Smooth muscle cell (in vitro differentiated cells): Measurements from ENCODE around the gene FXYD4. TPM values are rescaled to one million over a fixed set of nuclear protein-coding genes. Genes with fewer than 3 reads are reported as not detected.
"Not testable (repeated sequence)": the region's sequence is repeated elsewhere in the genome, so short reads cannot be mapped to it uniquely, and the experiment has no call there.

Experiments used
- DNase-seq: peaks from one replicate; lab custom pipeline; 2025; ENCODE audit not compliant: unreplicated experiment; lab: John Stamatoyannopoulos, UW
- H2AFZ ChIP-seq: fragments of 200-600 bp; sonication (generic); 2 replicates; pipeline ENCODE4 v1.6.0; 2016; ENCODE audit warnings: antibody characterized with exemption, low read depth, mild to moderate bottlenecking
- H3F3A ChIP-seq: fragments of 200-600 bp; sonication (generic); 2 replicates; pipeline ENCODE4 v1.6.0; 2017; ENCODE audit warnings: antibody characterized with exemption, low read depth
- H3K27ac ChIP-seq: fragments of 200-600 bp; sonication (generic); 2 replicates; pipeline ENCODE4 v1.5.1; 2016; ENCODE audit warnings: low read depth, mild to moderate bottlenecking
- H3K27me3 ChIP-seq: fragments of 200-600 bp; sonication (generic); 2 replicates; pipeline ENCODE4 v1.6.1; 2016; ENCODE audit warnings: low read depth, mild to moderate bottlenecking
- H3K36me3 ChIP-seq: fragments of 200-600 bp; sonication (generic); 2 replicates; pipeline ENCODE4 v1.5.1; 2016; ENCODE audit warnings: low read depth
- H3K4me1 ChIP-seq: fragments of 200-600 bp; sonication (generic); 2 replicates; pipeline ENCODE4 v1.5.1; 2016; ENCODE audit warnings: low read depth
- H3K4me2 ChIP-seq: fragments of 200-600 bp; sonication (generic); 2 replicates; pipeline ENCODE4 v1.6.0; 2016; ENCODE audit warnings: mild to moderate bottlenecking
- H3K4me3 ChIP-seq: fragments of 200-600 bp; sonication (generic); 2 replicates; pipeline ENCODE4 v1.5.1; 2016; ENCODE audit warnings: mild to moderate bottlenecking
- H3K79me2 ChIP-seq: fragments of 200-600 bp; sonication (generic); 2 replicates; pipeline ENCODE4 v1.6.0; 2016; ENCODE audit warnings: low read depth, mild to moderate bottlenecking
- H3K9ac ChIP-seq: fragments of 200-600 bp; sonication (generic); 2 replicates; pipeline ENCODE4 v1.6.0; 2016; ENCODE audit warnings: low read depth
- H3K9me3 ChIP-seq: fragments of 200-600 bp; sonication (generic); replicated peaks from 2 replicates; pipeline ENCODE4 v1.5.1; 2016; ENCODE audit warnings: low read depth
- H4K20me1 ChIP-seq: fragments of 200-600 bp; sonication (generic); 2 replicates; pipeline ENCODE4 v1.6.0; 2016; ENCODE audit warnings: low read depth
- CTCF ChIP-seq: fragments of 200-600 bp; sonication (generic); IDR thresholded peaks from 2 replicates; pipeline ENCODE4 v1.5.1; 2017; ENCODE audit warnings: borderline replicate concordance, mild to moderate bottlenecking, antibody characterized with exemption; ENCODE audit not compliant: insufficient read depth, poor library complexity, severe bottlenecking
- WGBS: methylation state at CpG from one replicate; pipeline ENCODE4 v1.1.7; 2016; ENCODE audit warnings: low lambda C conversion rate; 5-methylcytosine and 5-hydroxymethylcytosine counted together
- polyA plus RNA-seq: library from polyadenylated mRNA; unstranded; fragments of >200 nt; fragmentation: Nextera tagmentation; extraction: Ambion mirVana; gene quantifications from 2 replicates; pipeline ENCODE4 v1.2.1, GENCODE V29; 2016
- total RNA-seq: library from RNA; depleted of rRNA; stranded (reverse); fragments of >200 nt; gene quantifications from 2 replicates; pipeline ENCODE4 v1.2.3, GENCODE V29; 2014

The FXYD4 gene
- total and polyA plus RNA-seq, 2 experiments from 2014 or later: not detected

GRCh38 chr10:43390759-43391158, 19.3 kb downstream of the FXYD4 start:
- DNase-seq: no peak
- Histone ChIP-seq H3K36me3 (peaks cover 10% of the 10 kb centered on the region), H3K4me2 (no peak overlapping the region), H4K20me1 (peaks cover 99% of the 10 kb centered on the region), H3K27ac (peak overlapping the region; percentile 16), H2AFZ (no peak overlapping the region), H3K4me3 (no peak overlapping the region), H3K4me1 (peaks cover 7% of the 10 kb centered on the region), H3K9me3 (no peaks in the 10 kb centered on the region), H3F3A (peaks cover 27% of the 10 kb centered on the region), H3K27me3 (no peaks in the 10 kb centered on the region), H3K79me2 (peaks cover 65% of the 10 kb centered on the region), H3K9ac (no peak overlapping the region)
- peak; percentile 40 for TF ChIP-seq CTCF
- 82% methylated on average over 7 of the region's 7 CpGs for WGBS

GRCh38 chr10:43391496-43391895, 20.1 kb downstream of the FXYD4 start:
- H2AFZ ChIP-seq: no peak overlapping the region
- H3F3A ChIP-seq: peaks cover 23% of the 10 kb centered on the region
- peaks cover 6% of the 10 kb centered on the region for H3K36me3 ChIP-seq
- no peak for TF ChIP-seq CTCF
- H3K4me2 ChIP-seq: no peak overlapping the region
- no peak overlapping the region for H3K9ac ChIP-seq
- H3K4me3 ChIP-seq: no peak overlapping the region
- H3K79me2 ChIP-seq: peaks cover 73% of the 10 kb centered on the region
- H4K20me1 ChIP-seq: peaks cover 99% of the 10 kb centered on the region
- peaks cover 7% of the 10 kb centered on the region for H3K4me1 ChIP-seq
- H3K9me3 ChIP-seq: no peaks in the 10 kb centered on the region
- no peak overlapping the region for H3K27ac ChIP-seq
- H3K27me3 ChIP-seq: no peaks in the 10 kb centered on the region
- DNase-seq: no peak
- WGBS: 96% methylated on average over 6 of the region's 6 CpGs

- Histone ChIP-seq H3K27me3 (no peaks in the 10 kb centered on the region), H3K4me3 (no peak overlapping the region), H3K4me2 (no peak overlapping the region), H3K36me3 (peaks cover 6% of the 10 kb centered on the region), H3K4me1 (peaks cover 12% of the 10 kb centered on the region), H3K9ac (no peak overlapping the region), H2AFZ (no peak overlapping the region), H3F3A (peaks cover 20% of the 10 kb centered on the region), H3K9me3 (no peaks in the 10 kb centered on the region), H3K27ac (no peak overlapping the region), H3K79me2 (peaks cover 82% of the 10 kb centered on the region), H4K20me1 (peaks cover 99% of the 10 kb centered on the region)
- DNase-seq: no peak
- no peak for TF ChIP-seq CTCF
- 98% methylated on average over 3 of the region's 3 CpGs for WGBS
Measured at GRCh38 chr10:43392748-43393147, 21.3 kb downstream of the FXYD4 start.

GRCh38 chr10:43393186-43393585, 21.8 kb downstream of the FXYD4 start:
- H2AFZ ChIP-seq, H3K27ac ChIP-seq: not testable (repeated sequence)
- H4K20me1 ChIP-seq: peaks cover 99% of the 10 kb centered on the region

More at GRCh38 chr10:43393186-43393585, 21.8 kb downstream of the FXYD4 start:
- not testable (repeated sequence) for H3K4me3 ChIP-seq, H3K36me3 ChIP-seq, H3K27me3 ChIP-seq, H3K9me3 ChIP-seq, H3K9ac ChIP-seq, DNase-seq, H3K4me2 ChIP-seq
- Histone ChIP-seq H3F3A (peaks cover 20% of the 10 kb centered on the region), H3K79me2 (peaks cover 86% of the 10 kb centered on the region), H3K4me1 (peaks cover 12% of the 10 kb centered on the region)
- WGBS: 90% methylated on average over 11 of the region's 11 CpGs
